ENCODE data around the gene SLC2A9.
"Not testable (repeated sequence)": the region's sequence is repeated elsewhere in the genome, so short reads cannot be mapped to it uniquely, and the experiment has no call there.

SLC2A9 gene

DNA sequence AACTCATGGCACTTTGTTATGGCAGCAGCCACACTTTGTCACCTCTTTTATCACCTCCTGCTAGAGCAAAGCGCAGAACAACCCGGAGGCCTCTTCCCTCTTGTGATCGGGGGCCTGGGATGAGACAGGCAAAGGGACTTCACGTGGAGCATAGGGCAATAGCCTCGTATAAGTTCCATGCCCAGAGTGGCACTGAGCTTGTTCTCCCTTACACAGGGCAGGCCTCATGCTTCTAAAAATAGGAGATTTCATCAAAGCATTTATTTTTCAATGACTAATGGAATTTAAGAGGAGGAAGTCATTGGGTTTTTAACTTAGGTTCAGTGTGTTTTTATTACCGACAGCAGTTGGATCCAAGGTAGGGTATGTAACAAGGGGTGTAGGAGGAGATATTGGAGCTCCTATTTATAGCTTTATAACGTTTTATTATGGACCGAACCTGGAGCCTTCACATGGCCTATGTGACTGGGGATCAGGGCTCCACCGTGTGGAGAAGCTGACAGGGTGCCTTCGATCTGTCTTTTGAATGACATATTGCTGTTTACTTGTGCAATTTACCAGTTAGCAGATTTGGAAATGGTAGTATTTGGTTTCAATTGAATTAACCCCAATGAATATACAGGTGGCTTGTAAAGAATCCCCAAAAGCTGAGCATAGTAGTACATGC lies 93.8 kb downstream of the SLC2A9 start:
- DNase-seq (ENCODE audit: low read depth in 2 of 2): no peak

DNA sequence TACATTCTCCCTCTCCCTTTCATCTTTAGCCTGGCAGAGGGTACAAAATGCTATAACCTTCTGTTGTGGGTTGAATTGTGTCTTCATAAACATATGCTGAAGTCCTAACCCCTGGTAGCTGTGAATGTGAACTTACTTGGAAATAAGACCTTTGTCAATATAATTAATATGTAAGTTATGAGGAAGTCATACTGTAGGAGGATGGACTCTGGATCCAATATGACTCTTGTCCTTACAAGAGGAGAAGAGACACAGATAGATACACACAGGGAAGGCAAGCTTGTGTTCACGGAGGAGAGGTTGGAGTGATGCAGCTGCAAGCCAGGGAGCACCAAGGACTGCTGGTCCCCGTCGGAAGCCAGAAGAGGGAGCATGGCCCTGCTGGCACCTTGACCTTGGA lies 94.7 kb downstream of the SLC2A9 start:
- DNase-seq (ENCODE audit: low read depth in 2 of 2): no peak

DNA sequence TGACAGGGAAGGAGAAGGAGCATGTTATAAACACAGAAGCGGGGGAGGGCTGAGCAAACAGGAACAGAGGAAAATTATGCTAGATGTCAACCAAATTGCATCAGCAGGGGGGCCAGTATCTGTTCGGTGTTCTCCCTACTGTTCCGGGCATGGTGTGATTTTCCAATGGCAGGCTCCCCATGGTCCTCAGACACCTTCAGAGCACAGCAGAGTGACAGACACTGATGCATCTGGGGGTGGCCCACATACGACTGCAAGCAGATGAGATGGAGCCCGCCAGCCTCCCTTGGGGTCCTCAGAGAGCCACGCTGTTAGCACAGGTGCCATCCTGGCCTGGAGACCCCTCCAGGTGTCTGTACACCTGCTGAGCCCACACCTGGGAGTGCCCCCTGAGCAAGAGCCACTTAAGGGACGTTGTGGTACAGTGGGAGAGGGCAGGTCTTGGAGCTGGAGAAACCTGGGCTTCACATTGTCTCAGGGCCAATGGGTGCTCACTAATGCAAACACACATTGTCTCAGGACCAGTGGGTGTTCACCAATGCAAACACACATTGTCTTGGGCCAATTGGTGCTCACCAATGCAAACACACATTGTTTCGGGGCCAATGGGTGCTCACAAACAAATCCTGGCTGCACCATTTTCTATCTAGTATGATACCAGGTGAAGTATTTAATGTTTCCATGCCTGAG lies 95.4 kb downstream of the SLC2A9 start:
- no peak for DNase-seq (ENCODE audit: low read depth in 2 of 2)

DNA sequence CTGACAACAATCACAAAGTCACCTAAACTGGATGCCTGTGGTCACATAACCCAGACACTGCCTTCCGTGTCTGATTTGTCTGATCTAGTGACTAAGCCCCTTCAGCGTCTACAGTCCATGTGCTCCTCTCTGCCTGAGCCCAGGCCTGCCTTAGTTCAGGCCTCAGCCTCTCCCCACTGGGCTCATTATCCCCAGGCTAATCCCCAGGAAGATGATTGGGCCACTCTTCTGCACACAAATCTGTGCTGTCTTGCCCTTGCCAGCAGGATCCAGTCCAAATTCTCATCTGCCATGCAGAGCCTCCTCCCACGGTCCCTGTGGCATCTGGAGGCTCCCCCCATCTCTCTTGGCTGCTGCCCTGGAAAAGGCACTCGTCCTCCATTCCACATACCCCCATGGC lies 96.5 kb downstream of the SLC2A9 start:
- no peak for DNase-seq (ENCODE audit: low read depth in 2 of 2)

DNA sequence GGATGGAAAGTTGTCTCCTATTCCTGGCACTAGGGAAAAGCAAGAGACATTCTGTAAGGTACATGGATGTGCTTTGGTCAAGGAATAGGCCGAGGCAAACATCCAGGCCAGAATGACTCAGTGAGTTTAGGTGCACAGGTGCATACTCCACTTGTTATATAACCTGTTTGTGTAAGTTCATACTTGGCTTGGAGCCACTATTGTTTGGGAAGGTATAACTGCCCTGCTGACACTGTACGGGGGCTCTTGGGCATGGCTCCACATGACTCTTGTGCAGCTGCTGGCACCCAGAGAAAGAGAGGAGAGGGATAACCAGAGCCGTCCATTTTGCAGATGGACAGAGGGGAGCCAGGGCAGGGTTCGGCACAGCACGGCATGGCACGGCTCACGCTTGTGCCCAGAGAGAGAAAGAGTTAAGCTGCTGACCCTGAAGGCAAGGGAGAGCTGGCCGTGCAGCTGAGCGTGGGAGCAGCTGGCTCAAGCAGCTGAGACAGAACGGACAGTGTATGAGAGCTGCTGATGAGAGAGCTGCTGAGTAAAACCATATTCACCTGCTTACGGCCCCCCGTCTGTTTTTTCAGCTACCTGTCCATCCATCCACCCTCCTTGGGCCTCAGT lies 98.0 kb downstream of the SLC2A9 start:
- no peak for DNase-seq (ENCODE audit: low read depth in 2 of 2)

DNA sequence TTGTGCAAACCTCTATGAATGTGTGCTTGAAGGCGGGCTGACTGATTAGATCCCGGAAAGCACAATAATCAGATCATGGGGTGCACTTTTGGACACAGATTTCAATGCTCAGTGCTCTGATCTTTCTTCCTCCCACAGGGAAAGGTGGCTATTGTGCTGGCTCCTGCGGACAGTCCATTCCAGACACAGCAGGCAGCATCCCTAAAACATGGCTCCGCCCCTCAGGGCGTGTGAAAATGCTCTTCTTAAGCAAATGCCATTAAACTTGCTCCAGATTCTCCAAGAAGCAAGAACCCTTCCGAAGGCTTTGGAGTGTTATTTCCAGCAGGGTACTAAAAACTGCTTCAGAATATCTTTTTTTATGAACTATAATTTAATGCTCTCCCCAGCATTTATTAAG lies 100.0 kb downstream of the SLC2A9 start:
- no peak for DNase-seq (ENCODE audit: low read depth in 2 of 2)

DNA sequence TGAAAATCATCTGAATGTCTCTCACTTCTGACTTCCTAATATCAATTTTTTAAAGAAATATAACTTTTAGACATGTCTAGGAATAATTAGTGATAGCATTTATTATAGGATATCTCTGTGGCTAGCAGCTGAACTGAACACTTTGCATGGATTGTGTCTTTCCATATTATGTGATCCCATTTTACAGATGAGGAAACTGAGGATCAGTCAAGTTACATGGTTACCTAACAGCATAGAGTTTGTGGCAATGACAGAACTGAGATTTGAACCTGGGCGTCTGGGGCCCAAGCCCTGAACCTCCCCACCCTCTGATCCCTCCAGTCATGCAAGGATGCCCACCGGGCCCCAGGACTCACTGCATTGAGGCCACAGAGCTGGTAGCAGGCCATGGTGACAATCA lies 101.3 kb downstream of the SLC2A9 start:
- DNase-seq (ENCODE audit: low read depth in 2 of 2): no peak

DNA sequence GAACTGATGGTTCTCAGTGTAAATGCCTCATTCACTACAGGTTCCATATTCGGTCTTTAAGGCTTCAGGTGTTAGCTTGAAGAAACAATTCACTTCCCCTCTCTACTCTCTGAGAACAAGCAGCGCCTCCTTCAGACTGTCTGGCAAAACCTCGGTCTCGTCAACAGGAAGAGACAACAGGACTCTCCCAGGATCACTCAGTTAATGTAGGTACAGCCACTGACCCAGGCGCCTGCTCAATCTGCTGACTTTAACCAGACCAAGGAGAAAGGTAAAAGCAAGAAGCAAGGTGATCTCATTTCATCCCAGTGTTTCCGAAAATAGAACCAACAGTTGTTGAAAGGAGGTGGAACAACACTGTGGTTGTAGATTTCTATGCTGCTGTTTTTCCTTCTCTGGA lies 102.2 kb downstream of the SLC2A9 start:
- DNase-seq (ENCODE audit: low read depth in 2 of 2): no peak

DNA sequence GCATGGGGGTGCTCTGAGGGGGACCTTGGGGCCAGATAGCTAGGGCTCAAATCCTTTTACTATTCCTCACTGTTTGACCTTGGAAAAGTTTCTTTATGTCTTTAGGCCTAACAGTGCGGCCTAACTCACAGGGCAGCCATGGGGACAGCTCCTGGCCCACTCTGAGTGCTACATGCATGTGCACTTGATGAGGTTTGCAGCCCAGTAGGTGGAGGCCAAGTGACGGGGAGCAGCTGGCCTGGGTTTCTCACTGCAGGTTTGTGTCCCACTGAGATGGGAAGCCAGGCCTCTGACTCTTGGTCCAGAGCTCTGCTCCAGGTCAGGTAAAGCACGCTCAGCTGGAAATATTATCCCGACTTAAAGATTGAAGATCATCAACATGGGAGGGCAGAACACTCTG lies 102.8 kb downstream of the SLC2A9 start:
- no peak for DNase-seq (ENCODE audit: low read depth in 2 of 2)

DNA sequence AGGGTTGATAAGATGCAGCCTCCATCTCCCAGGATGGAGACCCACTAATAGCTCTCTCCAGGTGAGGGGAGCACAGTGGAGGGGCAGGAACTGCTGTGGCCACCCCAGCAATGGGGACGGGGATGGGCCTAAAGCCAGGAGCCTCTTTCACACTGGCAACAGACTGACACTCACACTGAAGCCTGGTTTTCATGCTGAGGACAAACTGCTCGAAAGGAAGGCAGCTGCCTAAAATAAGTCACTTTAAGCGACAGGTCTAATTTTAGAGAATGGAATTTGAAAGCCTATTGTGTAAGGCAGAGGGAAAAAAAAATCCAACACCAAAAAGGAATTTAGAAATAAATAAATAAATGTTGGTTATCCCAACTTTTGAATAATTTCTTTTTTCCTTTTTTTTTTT lies 104.4 kb downstream of the SLC2A9 start:
- no peak for DNase-seq (ENCODE audit: low read depth in 2 of 2)

DNA sequence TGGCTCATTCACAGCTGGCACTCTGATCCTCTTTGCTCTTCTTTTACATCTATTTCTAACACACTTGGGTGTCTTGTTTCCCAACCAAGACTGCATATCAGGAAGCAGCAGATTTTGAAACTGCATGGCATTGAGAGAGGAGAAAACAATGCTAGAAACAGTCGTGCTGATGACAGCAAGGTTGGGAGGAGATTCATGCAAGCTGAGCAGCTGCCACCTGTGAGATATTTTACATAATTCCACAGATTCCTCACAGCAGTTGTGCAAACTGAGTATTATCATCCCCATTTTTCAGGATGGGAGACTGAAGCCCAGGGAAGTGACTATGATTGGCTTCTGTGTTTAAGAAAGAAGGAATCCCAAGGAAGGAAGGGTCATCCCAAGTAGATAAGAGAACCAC lies 105.0 kb downstream of the SLC2A9 start:
- DNase-seq (ENCODE audit: low read depth in 2 of 2): no peak

DNA sequence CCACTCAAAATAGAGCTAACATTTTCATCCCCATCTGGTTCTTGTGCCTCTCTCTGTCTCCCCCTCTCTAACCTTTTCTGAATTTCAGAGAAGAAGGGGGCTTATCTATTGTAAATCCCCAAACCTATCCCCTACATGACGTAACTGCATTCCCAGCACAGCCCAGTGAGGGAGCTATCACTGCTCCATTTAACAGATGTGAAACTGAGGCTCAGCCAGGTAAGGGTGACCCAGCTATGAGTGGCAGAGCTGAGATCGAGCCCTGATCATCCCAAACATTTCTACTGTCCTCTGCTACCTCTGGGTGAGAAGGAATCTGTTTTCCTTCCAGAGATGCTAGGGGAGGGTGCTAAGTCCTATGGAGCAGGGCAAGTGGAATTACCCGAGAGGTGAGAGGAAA lies 107.5 kb downstream of the SLC2A9 start:
- DNase-seq (ENCODE audit: low read depth in 2 of 2): no peak

DNA sequence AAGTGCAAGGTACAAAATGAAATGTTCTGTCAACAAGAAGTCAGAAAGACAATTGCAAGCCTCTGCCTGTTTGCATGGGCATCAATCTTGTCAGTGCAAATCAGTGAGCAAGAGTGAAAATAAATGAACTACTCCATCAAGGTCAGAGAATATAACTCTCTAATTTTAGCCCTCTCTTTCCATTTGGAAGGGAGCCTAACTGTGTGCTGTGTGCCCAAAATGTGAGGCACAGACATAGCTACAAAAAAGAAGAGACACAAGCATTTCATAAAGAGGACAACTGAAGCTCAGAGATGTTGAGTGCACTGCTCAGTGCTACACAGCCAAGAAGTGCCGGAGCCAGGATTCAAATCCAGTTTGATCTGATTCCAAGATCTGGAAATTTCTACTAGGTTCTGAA lies 114.3 kb downstream of the SLC2A9 start:
- no peak for DNase-seq (ENCODE audit: low read depth in 2 of 2)

DNA sequence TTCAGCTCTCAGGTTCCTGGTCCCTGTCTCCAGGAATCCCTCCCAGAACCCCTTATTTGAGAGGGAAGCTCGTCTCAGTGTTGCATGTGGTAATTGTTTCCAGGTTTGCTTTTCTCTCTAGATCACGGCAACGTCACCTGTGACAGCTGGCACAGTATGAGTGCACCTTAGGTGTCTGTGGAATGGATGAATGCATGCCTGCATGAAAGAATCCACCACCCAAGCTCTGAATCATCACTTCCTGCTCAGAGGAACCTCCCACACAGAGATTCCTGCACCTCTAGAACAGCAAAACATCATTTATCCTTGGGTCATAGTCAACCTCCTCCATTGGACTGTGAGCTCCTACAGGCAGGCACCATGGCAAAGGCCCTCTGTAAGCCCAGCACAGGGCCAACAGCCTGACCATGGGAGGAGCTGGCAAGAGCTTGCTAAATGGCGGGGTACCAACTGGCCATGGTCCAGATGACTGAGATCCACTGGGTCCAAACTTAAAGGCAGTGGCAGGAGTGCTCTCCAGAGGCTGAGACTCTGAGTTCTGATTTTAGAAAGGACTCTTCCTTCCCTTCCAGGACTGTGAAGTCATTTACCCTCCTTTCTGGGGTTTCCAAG lies 116.2 kb downstream of the SLC2A9 start:
- no peak for DNase-seq (ENCODE audit: low read depth in 2 of 2)

DNA sequence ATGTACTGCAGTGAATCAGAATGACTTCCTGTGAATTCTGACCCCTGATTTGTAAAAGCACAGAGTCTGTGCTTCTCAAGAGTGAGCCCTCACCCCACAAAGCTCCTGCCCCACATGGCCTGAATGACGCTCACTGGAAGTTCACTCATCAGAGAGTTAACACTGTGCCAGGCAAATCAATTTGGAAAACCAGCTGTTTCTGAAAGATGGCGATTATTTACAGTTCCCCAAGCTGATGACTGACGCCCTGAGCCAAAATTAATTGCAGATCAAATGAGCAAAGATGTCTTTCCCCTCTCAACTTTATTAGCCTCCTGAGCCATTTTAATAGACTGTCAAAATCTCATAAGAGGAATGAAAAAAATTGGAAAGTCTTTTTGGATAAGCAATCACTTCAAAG lies 118.0 kb downstream of the SLC2A9 start:
- no peak for DNase-seq (ENCODE audit: low read depth in 2 of 2)

DNA sequence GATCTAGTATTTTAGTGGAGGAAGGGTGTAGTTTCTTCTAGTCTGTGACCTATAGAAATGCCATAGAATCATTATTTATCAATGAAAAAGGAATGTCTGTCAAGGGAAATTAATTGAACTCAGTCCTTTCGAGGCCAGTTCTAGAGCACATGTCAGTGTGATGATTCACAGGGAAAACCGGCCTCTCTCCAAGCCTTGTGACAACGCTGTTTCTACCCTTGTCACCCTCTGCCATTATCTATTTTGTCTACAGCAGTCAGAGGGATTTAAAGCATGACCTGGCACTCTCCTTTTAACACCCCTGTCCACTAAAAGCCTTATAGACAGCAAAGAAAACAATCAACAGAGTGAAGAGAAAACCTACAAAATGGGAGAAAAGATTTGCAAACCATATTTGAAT lies 120.0 kb downstream of the SLC2A9 start:
- no peak for DNase-seq (ENCODE audit: low read depth in 2 of 2)

DNA sequence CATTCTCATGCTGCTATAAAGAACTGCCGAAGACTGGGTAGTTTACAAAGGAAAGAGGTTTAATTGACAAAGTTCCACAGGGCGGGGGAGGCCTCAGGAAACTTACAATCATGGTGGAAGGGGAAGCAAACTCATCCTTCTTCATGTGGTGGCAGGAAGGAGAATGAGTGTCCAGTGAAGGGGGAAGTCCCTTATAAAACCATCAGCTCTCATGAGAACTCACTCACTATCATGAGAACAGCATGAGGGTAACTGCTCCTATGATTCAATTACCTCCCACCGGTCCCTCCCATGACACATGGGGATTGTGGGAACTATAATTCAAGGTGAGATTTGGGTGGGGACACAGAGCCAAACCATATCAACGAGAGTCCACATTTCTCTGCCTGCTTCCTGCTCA lies 120.7 kb downstream of the SLC2A9 start:
- DNase-seq (ENCODE audit: low read depth in 2 of 2): not testable (repeated sequence)

DNA sequence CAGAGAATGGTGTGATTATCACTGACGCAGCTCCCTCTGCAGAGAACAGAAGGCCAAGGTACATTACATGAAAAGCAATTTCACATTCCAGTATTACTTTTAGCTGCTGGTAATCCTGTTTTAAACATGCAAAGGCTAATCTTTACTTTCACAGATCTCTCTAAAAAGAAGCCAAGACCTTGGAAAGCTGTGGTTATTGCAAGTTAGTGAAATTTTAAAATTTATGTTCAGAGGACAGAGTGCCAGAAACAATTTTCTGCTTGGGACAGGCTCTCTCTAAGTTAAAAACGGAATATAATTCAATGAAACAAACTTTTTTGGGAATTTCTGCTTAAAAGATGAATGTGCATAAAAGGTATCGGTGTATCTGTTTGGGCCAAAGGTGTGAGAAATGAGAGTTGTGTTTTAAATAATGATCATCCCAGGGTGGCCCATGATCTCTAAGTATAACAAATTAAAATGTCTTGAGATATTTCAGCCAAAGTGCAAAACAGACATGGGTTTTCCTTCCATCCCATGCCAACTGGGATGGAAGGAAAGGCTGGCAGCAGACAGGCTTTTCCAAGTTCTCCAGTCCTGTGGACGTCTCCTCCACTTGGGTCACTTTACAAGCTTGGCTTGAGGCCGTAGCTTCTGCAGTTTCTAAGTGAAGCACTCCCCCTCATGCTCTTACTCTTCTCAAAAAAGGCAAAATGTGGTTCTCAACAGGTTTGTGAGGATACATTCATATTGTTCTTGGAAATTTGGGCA lies 121.8 kb downstream of the SLC2A9 start:
- DNase-seq (ENCODE audit: low read depth in 2 of 2): no peak

DNA sequence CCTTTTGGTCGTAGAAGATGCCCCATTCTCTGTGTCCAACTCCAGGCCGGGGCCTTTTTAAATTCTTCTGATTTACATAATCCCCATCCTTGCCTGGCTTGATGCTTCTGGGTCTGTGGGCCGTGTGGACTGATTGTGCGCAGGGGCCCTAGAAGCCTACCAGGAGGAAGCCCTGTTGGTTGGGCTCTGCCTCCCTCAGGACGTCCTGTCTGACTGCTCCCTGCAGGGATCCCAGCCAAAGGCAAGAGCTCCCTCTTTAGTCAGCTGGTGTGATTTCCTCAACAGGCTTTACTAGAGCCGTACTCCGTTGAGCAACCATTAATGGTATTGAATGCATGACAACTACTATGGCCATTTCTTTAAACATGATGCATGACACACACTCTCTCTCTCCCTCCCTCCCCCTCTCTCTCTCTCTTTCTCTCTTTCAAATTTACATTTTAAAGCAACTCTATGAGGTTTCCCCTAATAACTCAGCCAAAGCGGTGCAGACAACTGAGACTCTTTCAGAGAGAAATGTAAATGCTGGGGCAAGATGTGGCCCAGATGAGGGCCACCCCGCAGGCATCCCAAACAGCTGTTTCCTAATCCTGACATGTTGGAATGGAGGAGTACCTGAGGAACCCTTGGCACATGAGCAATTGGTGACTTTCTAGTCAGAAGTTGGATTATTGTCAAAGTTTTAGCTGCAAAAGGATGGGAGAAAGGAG lies 122.5 kb downstream of the SLC2A9 start:
- DNase-seq (ENCODE audit: low read depth in 2 of 2): no peak

DNA sequence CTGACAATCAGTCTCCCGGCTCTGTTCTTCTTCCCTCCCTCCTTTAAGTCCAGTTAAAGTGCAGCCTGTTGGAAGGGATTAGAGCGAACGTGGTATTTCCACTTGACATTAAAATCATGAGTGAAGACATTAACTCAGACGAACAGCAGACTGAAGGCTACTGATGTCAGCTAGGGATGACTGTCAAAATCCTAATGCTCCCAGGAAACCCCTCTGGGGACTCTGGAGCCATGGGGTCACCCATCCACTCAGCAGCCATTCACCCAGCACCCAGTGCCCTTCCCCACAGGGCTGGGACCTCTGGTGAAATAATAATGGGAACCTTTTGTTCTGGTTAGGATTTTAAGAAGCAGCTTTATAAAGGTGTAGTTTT lies 126.0 kb downstream of the SLC2A9 start:
- no peak for DNase-seq (ENCODE audit: low read depth in 2 of 2)

DNA sequence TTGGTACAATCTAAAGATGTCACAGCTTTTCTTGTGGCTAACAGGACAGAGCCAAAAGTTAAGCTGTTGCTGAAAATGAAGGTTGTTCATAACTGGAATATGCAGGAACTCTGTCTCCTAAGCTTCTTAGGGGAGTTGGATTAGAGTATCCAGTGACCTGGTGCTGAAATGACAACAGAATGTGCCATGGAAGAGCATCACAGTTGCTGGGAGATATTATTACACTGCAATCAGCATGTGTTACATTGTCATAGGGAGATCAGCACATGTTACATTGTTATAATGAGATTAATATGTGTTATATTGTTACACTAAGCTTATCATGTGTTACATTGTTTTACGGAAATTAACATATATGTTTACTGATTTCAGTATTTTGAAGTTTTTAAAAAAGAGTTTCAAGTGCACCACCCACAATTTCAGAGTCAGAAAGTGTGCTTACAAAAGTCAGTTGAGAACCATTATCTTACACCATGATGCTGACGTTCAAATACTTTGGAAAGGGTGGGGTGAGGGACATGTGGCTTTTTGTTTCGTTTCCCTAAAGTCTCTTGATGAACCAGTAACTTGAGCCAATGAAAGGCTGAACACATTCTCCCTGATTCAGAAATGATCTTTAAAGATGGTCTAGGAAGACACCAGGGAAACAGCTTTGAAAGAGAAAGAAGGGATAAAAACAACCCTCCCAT lies 126.5 kb downstream of the SLC2A9 start:
- no peak for DNase-seq (ENCODE audit: low read depth in 2 of 2)
